IMR-90 (cell line): ENCODE data around the gene SAMD1.

ENCODE experiments used
- CEBPB ChIP-seq: IDR thresholded peaks from 2 replicates; pipeline ENCODE4 v1.6.1; 2012; ENCODE audit warnings: low read depth, low read length, improper control_type of control experiment
- CHD1 ChIP-seq: IDR thresholded peaks from 2 replicates; pipeline ENCODE4 v1.6.1; 2012; ENCODE audit warnings: low read depth, low read length, improper control_type of control experiment
- CTCF ChIP-seq: conservative IDR thresholded peaks from 2 replicates; pipeline ENCODE4 v1.5.1; 2012; ENCODE audit warnings: mild to moderate bottlenecking, low read depth, low read length, improper control_type of control experiment
- ELK1 ChIP-seq: fragments of 150-350 bp; IDR thresholded peaks from 2 replicates; pipeline ENCODE4 v1.6.1; 2016; ENCODE audit warnings: low read depth, mild to moderate bottlenecking, low read length, moderate library complexity, borderline replicate concordance
- FOS ChIP-seq: fragments of 150-350 bp; IDR thresholded peaks from 2 replicates; pipeline ENCODE4 v1.6.1; 2016; ENCODE audit warnings: low read depth, low read length
- MAFK ChIP-seq: IDR thresholded peaks from 2 replicates; pipeline ENCODE4 v1.6.1; 2012; ENCODE audit warnings: low read depth, low read length, improper control_type of control experiment
- NFE2L2 ChIP-seq: fragments of 150-350 bp; IDR thresholded peaks from 2 replicates; pipeline ENCODE4 v1.6.1; 2016; ENCODE audit warnings: low read depth, mild to moderate bottlenecking, low read length
- POLR2A ChIP-seq: IDR thresholded peaks from 2 replicates; pipeline ENCODE4 v1.6.1; 2012; ENCODE audit warnings: mild to moderate bottlenecking, low read depth, low read length
- RAD21 ChIP-seq: IDR thresholded peaks from 2 replicates; pipeline ENCODE4 v1.6.1; 2012; ENCODE audit warnings: low read length, improper control_type of control experiment
- RCOR1 ChIP-seq: IDR thresholded peaks from 2 replicates; pipeline ENCODE4 v1.6.1; 2012; ENCODE audit warnings: mild to moderate bottlenecking, low read length, improper control_type of control experiment; ENCODE audit not compliant: insufficient replicate concordance
- RFX5 ChIP-seq: IDR thresholded peaks from 2 replicates; pipeline ENCODE4 v1.8.0; 2012; ENCODE audit warnings: low read depth, mild to moderate bottlenecking, low read length, moderate library complexity
- SMC3 ChIP-seq: fragments of 150-350 bp; IDR thresholded peaks from 2 replicates; pipeline ENCODE4 v1.6.1; 2016; ENCODE audit warnings: low read depth, mild to moderate bottlenecking, antibody characterized with exemption, low read length, moderate library complexity

GRCh38 chr19:14111486-14111885, 20.9 kb upstream of the SAMD1 start:
- TF ChIP-seq CTCF (no peak), POLR2A (no peak), CHD1 (no peak), RCOR1 (no peak), RAD21 (no peak), CEBPB (no peak), ELK1 (no peak), SMC3 (no peak), MAFK (no peak), RFX5 (no peak), NFE2L2 (no peak), FOS (no peak)
